CD8-positive, alpha-beta memory T cell (primary cell): ENCODE data around the gene CPTP. TPM values are rescaled to one million over a fixed set of nuclear protein-coding genes. Genes with fewer than 3 reads are reported as not detected.
A peak's percentile ranks its signal among the peaks of the same experiment; 100 is the strongest.

Experiments used
- CTCF ChIA-PET: fragments of 350-600 bp; sonication (Branson Sonifier 250); formaldehyde crosslinking; loops from one replicate; lab custom pipeline; 2021; ENCODE audit warnings: antibody characterized with exemption; lab: Charles Lee
- POLR2A ChIA-PET: fragments of 350-600 bp; sonication (Branson Sonifier 250); formaldehyde crosslinking; loops from one replicate; lab custom pipeline; 2021; ENCODE audit warnings: antibody characterized with exemption; lab: Charles Lee
- DNase-seq, 5 donors: peaks; one replicate each; pipeline versions ENCODE4 v3.0.0 to v3.0.0-alpha.2; 2020 to 2022; ENCODE audit warnings: mixed read lengths in 1 of 5
- H3K27ac ChIP-seq: one replicate; pipeline ENCODE4 v1.7.0; 2013; ENCODE audit warnings: low read depth, mild to moderate bottlenecking, low read length, moderate library complexity
- H3K27me3 ChIP-seq: 2 replicates; pipeline ENCODE4 v1.7.0; 2013; ENCODE audit warnings: low read length, mild to moderate bottlenecking; ENCODE audit not compliant: insufficient read depth, poor library complexity, severe bottlenecking
- H3K36me3 ChIP-seq: 2 replicates; pipeline ENCODE4 v1.7.0; 2013; ENCODE audit warnings: mild to moderate bottlenecking, low read length, moderate library complexity; ENCODE audit not compliant: insufficient read depth
- H3K4me1 ChIP-seq: 2 replicates; pipeline ENCODE4 v1.7.0; 2013; ENCODE audit warnings: mild to moderate bottlenecking, low read length, moderate library complexity; ENCODE audit not compliant: insufficient read depth
- H3K4me3 ChIP-seq: 2 replicates; pipeline ENCODE4 v1.7.0; 2013; ENCODE audit warnings: mild to moderate bottlenecking, low read length
- H3K9me3 ChIP-seq: 2 replicates; pipeline ENCODE4 v1.7.0; 2013; ENCODE audit warnings: mild to moderate bottlenecking, low read length
- H3K27ac Mint-ChIP-seq, 8 donors: one replicate each; pipeline ENCODE4 v1.8.0; 2020 to 2021; ENCODE audit warnings: mixed read lengths in 8 of 8, mild to moderate bottlenecking in 6 of 8, inconsistent platforms in 3 of 8, moderate library complexity in 3 of 8
- H3K27me3 Mint-ChIP-seq, 2 donors: one replicate each; pipeline ENCODE4 v1.8.0; 2020 to 2021; ENCODE audit warnings: mixed read lengths in 2 of 2, mild to moderate bottlenecking in 1 of 2, moderate library complexity in 1 of 2
- H3K36me3 Mint-ChIP-seq, 3 donors: one replicate each; pipeline ENCODE4 v1.8.0; 2020 to 2021; ENCODE audit warnings: mixed read lengths in 3 of 3, inconsistent platforms in 1 of 3, mild to moderate bottlenecking in 1 of 3
- H3K4me1 Mint-ChIP-seq, 3 donors: one replicate each; pipeline ENCODE4 v1.8.0; 2020 to 2021; ENCODE audit warnings: mixed read lengths in 3 of 3, inconsistent platforms in 1 of 3, mild to moderate bottlenecking in 1 of 3
- H3K4me3 Mint-ChIP-seq, 7 donors: one replicate each; pipeline ENCODE4 v1.8.0; 2020 to 2021; ENCODE audit warnings: mixed read lengths in 7 of 7, mild to moderate bottlenecking in 6 of 7, moderate library complexity in 4 of 7, inconsistent platforms in 2 of 7
- H3K9me3 Mint-ChIP-seq, 5 donors: one replicate each; pipeline ENCODE4 v1.8.0; 2020 to 2022; ENCODE audit warnings: mixed read lengths in 5 of 5, mild to moderate bottlenecking in 3 of 5, moderate library complexity in 2 of 5, inconsistent platforms in 1 of 5
- polyA plus RNA-seq: library from polyadenylated mRNA; unstranded; fragments of 300-500 nt; fragmentation: Illumina TruSeq; gene quantifications from one replicate; pipeline ENCODE4 v1.2.3, GENCODE V29; 2021
- total RNA-seq, 2 experiments: library from RNA; stranded (reverse); gene quantifications; one replicate each; pipeline ENCODE4 v1.2.3, GENCODE V29; 2021

CPTP gene
- total and polyA plus RNA-seq, 3 experiments from 2014 or later = 17.6 to 23.6 (median 18.3) TPM

- Mint-ChIP-seq H3K4me1 (peaks cover 0 to 4% (median 0%) of the 10 kb centered on the region in 3 donors), H3K27ac (no peak overlapping the region), H3K36me3 (no peaks in the 10 kb centered on the region), H3K4me3 (no peak overlapping the region), H3K27me3 (no peaks in the 10 kb centered on the region), H3K9me3 (no peaks in the 10 kb centered on the region)
- Histone ChIP-seq H3K4me3 (no peak overlapping the region), H3K27me3 (no peaks in the 10 kb centered on the region), H3K36me3 (no peaks in the 10 kb centered on the region), H3K27ac (no peak overlapping the region), H3K4me1 (no peaks in the 10 kb centered on the region), H3K9me3 (no peaks in the 10 kb centered on the region)
- POLR2A ChIA-PET = no interaction called here
- DNase-seq = peak in 4 of 5 donors; percentile 36 to 67 (median 58)
- CTCF ChIA-PET = interaction anchor here (1.6 to 2.7 kb wide), 2 partner anchors 10 to 169 kb away, joined by 6 to 52 read pairs; no protein-coding TSS in a partner anchor
These were observed 34.3 kb upstream of the CPTP start for GRCh38 chr1:1290238-1290731.

DNA sequence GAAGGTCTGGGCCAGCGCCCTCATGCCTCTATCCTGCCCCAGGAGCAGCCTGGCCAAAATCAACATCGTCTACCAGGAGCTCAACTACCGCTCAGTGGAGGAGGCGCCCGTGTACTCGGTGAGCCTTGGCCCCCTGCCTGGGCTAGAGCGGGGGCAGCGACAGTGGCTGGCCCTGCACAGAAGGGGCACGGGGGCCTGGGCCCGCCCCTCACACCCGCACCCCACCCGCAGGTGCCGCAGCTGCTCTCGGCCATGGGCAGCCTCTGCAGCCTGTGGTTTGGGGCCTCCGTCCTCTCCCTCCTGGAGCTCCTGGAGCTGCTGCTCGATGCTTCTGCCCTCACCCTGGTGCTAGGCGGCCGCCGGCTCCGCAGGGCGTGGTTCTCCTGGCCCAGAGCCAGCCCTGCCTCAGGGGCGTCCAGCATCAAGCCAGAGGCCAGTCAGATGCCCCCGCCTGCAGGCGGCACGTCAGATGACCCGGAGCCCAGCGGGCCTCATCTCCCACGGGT lies 33.5 kb upstream of the CPTP start:
- CTCF ChIA-PET = interaction anchor here (1.1 to 2.7 kb wide), 10 partner anchors 9 to 307 kb away, joined by 3 to 52 read pairs (median 4); no protein-coding TSS in a partner anchor
- Histone ChIP-seq H3K36me3 (no peaks in the 10 kb centered on the region), H3K9me3 (no peaks in the 10 kb centered on the region), H3K27ac (no peak overlapping the region), H3K4me1 (no peaks in the 10 kb centered on the region), H3K27me3 (no peaks in the 10 kb centered on the region), H3K4me3 (no peak overlapping the region)
- no peaks in the 10 kb centered on the region for H3K9me3 Mint-ChIP-seq
- H3K27ac Mint-ChIP-seq = no peak overlapping the region
- H3K4me3 Mint-ChIP-seq = no peak overlapping the region
- no peaks in the 10 kb centered on the region for H3K36me3 Mint-ChIP-seq
- POLR2A ChIA-PET = interaction anchor here (1.0 kb wide), 1 partner anchor 14 kb away, joined by 3 read pairs; no protein-coding TSS in a partner anchor
- DNase-seq = no peak
- H3K4me1 Mint-ChIP-seq = peaks cover 0 to 4% (median 0%) of the 10 kb centered on the region in 3 donors
- no peaks in the 10 kb centered on the region for H3K27me3 Mint-ChIP-seq

- H3K9me3 Mint-ChIP-seq = no peaks in the 10 kb centered on the region
- POLR2A ChIA-PET = interaction anchor here (1.0 kb wide), 1 partner anchor 13 kb away, joined by 3 read pairs; no protein-coding TSS in a partner anchor
These were observed 32.8 kb upstream of the CPTP start for GRCh38 chr1:1291548-1292441.

DNA sequence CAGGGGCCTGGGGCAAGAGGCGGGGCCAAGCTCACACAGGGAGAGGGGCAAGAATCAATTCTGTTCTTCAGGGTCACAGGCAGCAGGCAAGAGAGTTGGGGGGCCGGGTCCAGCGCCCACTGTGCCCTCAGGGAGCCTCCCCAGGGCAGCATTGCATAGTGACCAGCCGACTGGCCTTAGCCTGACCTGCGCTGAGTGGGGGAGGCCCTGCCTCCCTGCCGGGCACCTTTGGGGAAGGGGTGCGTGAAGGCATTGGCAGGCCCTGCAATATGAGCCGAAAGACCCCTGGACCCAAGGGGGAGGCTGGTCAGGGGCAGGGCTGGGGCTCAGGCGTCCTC lies 32.2 kb upstream of the CPTP start:
- no peak overlapping the region for H3K4me3 ChIP-seq
- no peaks in the 10 kb centered on the region for H3K27me3 Mint-ChIP-seq

More at GRCh38 chr1:1291548-1292441, 32.8 kb upstream of the CPTP start:
- no peaks in the 10 kb centered on the region for H3K9me3 ChIP-seq
- no peak overlapping the region for H3K4me3 Mint-ChIP-seq
- H3K27ac Mint-ChIP-seq = no peak overlapping the region
- H3K36me3 ChIP-seq = no peaks in the 10 kb centered on the region
- H3K27ac ChIP-seq = no peak overlapping the region
- H3K27me3 Mint-ChIP-seq = no peaks in the 10 kb centered on the region
- DNase-seq = peak; percentile 48 to 78 (median 55)
- no peaks in the 10 kb centered on the region for H3K36me3 Mint-ChIP-seq
- H3K4me3 ChIP-seq = no peak overlapping the region
- H3K27me3 ChIP-seq = no peaks in the 10 kb centered on the region
- CTCF ChIA-PET = interaction anchor here (0.6 to 2.7 kb wide), 12 partner anchors 8 to 307 kb away, joined by 3 to 52 read pairs (median 4); no protein-coding TSS in a partner anchor
- peaks cover 0 to 4% (median 0%) of the 10 kb centered on the region in 3 donors for H3K4me1 Mint-ChIP-seq
- H3K4me1 ChIP-seq = no peaks in the 10 kb centered on the region

GRCh38 chr1:1292851-1293250 lies 31.8 kb upstream of the CPTP start:
- H3K36me3 ChIP-seq = no peaks in the 10 kb centered on the region
- ChIA-PET POLR2A (no interaction called here), CTCF (interaction anchor here (1.8 to 1.9 kb wide), 2 partner anchors 12 to 43 kb away, joined by 6 read pairs; no protein-coding TSS in a partner anchor)
- no peaks in the 10 kb centered on the region for H3K4me1 ChIP-seq
- Mint-ChIP-seq H3K9me3 (no peaks in the 10 kb centered on the region), H3K27me3 (no peaks in the 10 kb centered on the region), H3K36me3 (no peaks in the 10 kb centered on the region), H3K27ac (no peak overlapping the region), H3K4me1 (peaks cover 0 to 4% (median 0%) of the 10 kb centered on the region in 3 donors), H3K4me3 (no peak overlapping the region)
- H3K27me3 ChIP-seq = no peaks in the 10 kb centered on the region
- H3K4me3 ChIP-seq = no peak overlapping the region
- H3K9me3 ChIP-seq = no peaks in the 10 kb centered on the region
- no peak for DNase-seq
- no peak overlapping the region for H3K27ac ChIP-seq

More for the DNA sequence above, 32.2 kb upstream of the CPTP start:
- Mint-ChIP-seq H3K9me3 (no peaks in the 10 kb centered on the region), H3K4me3 (no peak overlapping the region), H3K36me3 (no peaks in the 10 kb centered on the region), H3K4me1 (peaks cover 0 to 4% (median 0%) of the 10 kb centered on the region in 3 donors), H3K27ac (no peak overlapping the region)
- DNase-seq = no peak
- CTCF ChIA-PET = interaction anchor here (0.6 to 2.7 kb wide), 10 partner anchors 13 to 308 kb away, joined by 3 to 52 read pairs (median 4); no protein-coding TSS in a partner anchor
- POLR2A ChIA-PET = no interaction called here
- Histone ChIP-seq H3K36me3 (no peaks in the 10 kb centered on the region), H3K9me3 (no peaks in the 10 kb centered on the region), H3K4me1 (no peaks in the 10 kb centered on the region), H3K27me3 (no peaks in the 10 kb centered on the region), H3K27ac (no peak overlapping the region)

DNA sequence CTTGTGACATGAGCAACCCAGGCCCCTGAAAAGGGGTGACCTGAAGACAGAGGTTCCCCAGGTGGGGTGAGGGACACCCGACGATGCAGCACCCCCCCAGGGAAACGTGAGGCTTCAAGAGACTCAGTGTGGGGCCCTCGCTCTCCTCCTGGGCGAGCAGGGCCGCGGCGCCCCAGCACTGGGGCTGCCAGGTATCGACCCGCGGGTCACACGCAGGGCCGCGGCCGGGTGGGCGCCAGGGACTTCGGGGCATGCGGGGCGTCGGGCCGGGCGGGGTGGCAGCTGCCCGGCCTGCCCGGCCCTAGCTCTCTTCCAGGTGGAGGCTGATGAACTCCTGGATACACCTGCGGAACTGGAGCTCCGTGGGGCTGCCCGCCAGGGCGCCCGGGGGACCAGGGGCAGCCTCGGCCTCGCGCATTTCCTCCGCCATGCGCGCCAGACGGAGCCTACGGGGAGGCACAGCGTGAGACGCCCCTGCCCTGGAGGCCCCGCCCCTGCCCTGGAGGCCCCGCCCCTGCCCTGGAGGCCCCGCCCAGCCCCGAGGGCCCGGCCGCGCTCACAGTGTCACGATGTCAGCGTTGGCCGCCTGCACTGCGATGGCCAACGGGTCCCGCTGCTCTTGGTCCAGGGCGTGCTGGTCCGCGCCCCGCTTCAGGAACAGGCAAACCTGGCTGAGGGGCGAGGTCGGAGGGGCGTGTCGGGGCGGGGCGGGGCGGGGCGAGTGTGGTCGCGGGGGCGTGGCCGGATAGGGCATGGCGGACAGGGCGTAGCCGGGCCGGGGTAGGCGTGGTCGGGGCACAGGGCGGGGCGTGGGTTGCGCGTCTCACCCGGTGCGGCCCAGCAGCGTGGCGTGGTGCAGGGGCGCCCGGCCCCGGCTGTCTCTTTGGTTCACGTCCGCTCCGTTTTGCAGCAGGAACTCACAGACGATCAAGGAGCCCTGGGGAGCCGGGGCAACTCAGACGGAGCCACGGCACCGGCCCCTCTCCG lies 31.0 kb upstream of the CPTP start:
- Histone ChIP-seq H3K27ac (no peak overlapping the region), H3K4me1 (no peaks in the 10 kb centered on the region), H3K27me3 (no peaks in the 10 kb centered on the region), H3K9me3 (no peaks in the 10 kb centered on the region), H3K4me3 (no peak overlapping the region), H3K36me3 (no peaks in the 10 kb centered on the region)
- H3K27ac Mint-ChIP-seq = no peak overlapping the region
- no peaks in the 10 kb centered on the region for H3K9me3 Mint-ChIP-seq
- DNase-seq = no peak
- no peak overlapping the region for H3K4me3 Mint-ChIP-seq
- POLR2A ChIA-PET = no interaction called here
- no peaks in the 10 kb centered on the region for H3K27me3 Mint-ChIP-seq
- H3K4me1 Mint-ChIP-seq = peaks cover 0 to 4% (median 0%) of the 10 kb centered on the region in 3 donors
- H3K36me3 Mint-ChIP-seq = no peaks in the 10 kb centered on the region
- CTCF ChIA-PET = interaction anchor here (1.5 kb wide), 1 partner anchor 171 kb away, joined by 6 read pairs; no protein-coding TSS in a partner anchor

DNA sequence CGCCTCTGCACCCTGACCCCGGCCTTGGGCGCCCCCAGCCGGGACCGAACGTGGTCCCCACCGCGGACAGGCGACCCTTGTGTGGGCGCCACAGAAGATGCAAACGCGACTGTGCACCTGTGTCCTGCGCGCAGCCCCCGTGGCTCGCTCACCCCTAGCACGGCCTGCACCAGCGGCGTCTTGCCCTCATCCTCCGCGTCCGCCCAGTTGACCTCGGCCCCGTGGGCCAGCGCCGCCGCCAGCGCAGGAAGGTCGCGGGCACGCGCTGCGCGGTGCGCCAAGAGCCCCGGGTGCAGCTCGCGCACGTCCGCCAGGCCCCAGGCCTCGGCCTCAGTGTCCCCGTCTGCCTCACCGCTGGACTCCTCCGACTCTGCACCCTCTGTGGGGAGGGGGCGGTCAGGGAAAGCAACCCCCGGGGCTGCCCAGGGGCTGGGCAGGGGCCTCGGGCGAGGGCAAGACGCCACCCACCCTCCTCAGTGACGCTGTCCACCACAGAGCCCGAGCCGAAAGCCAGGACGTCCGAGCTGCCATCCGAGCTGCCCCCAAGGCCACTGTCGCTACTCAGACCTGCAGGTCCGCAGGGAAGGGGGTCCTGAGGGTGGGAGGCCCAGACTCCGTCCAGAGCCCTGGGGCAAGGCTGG lies 30.2 kb upstream of the CPTP start:
- no peak for DNase-seq
- H3K27ac ChIP-seq = no peak overlapping the region
- no peaks in the 10 kb centered on the region for H3K36me3 ChIP-seq
- CTCF ChIA-PET = interaction anchor here (1.5 kb wide), 1 partner anchor 172 kb away, joined by 6 read pairs; no protein-coding TSS in a partner anchor
- Mint-ChIP-seq H3K27ac (no peak overlapping the region), H3K27me3 (no peaks in the 10 kb centered on the region), H3K4me1 (peaks cover 0 to 4% (median 0%) of the 10 kb centered on the region in 3 donors), H3K36me3 (no peaks in the 10 kb centered on the region), H3K9me3 (no peaks in the 10 kb centered on the region), H3K4me3 (no peak overlapping the region)
- POLR2A ChIA-PET = no interaction called here
- no peaks in the 10 kb centered on the region for H3K4me1 ChIP-seq
- H3K4me3 ChIP-seq = no peak overlapping the region
- no peaks in the 10 kb centered on the region for H3K27me3 ChIP-seq
- no peaks in the 10 kb centered on the region for H3K9me3 ChIP-seq
